Measurements from ENCODE around the gene PCBP2.

- TF ChIP-seq CTCF (IDR thresholded peaks at IDR 0.05) = no peak
- no peak for TF ChIP-seq POLR2A (IDR thresholded peaks at IDR 0.05)
These were observed 2.8 kb downstream of the PCBP2 start for GRCh38 chr12:53454707-53455106.

Data from right lobe of liver (tissue), 4 donors.